Stimulated activated CD8-positive, alpha-beta memory T cell treated with anti-CD3 and anti-CD28 coated beads, Interleukin-2, amount 100 ng/mL, for 48 hours (primary cell): Measurements from ENCODE around the gene TTC29.
"Not testable (repeated sequence)": the region's sequence is repeated elsewhere in the genome, so short reads cannot be mapped to it uniquely, and the experiment has no call there.

ENCODE experiments used
- DNase-seq, 2 donors: peaks; one replicate each; pipeline ENCODE4 v3.0.0-alpha.2; 2020; ENCODE audit warnings: low read depth in 2 of 2

Gene TTC29

GRCh38 chr4:146709956-146710355, 235.7 kb downstream of the TTC29 start:
- no peak for DNase-seq

GRCh38 chr4:146699910-146700309, 245.8 kb downstream of the TTC29 start:
- no peak for DNase-seq

GRCh38 chr4:146674829-146675570, 270.7 kb downstream of the TTC29 start:
- DNase-seq = no peak

GRCh38 chr4:146663968-146664311, 281.7 kb downstream of the TTC29 start:
- not testable (repeated sequence) for DNase-seq

- DNase-seq = no peak
These were observed 284.3 kb downstream of the TTC29 start for GRCh38 chr4:146661367-146661766.
